Endothelial cell of umbilical vein (primary cell): ENCODE measurements around the gene SLC25A26. TPM values are rescaled to one million over a fixed set of nuclear protein-coding genes. Genes with fewer than 3 reads are reported as not detected.

Experiments used
- BruUV-seq: library from RNA; stranded (reverse); fragments of 400-500 nt; replicated peaks from 2 replicates; lab custom pipeline; 2021; lab: Mats Ljungman, UMichigan
- CTCF ChIA-PET: fragments of 300-600, 350-600 bp; sonication (Branson Sonifier 250); formaldehyde crosslinking; loops from one replicate; lab custom pipeline; 2021; ENCODE audit warnings: antibody characterized with exemption, inconsistent platforms; lab: Charles Lee
- POLR2A ChIA-PET: fragments of 300-600, 350-600 bp; sonication (Branson Sonifier 250); formaldehyde crosslinking; loops from one replicate; lab custom pipeline; 2021; ENCODE audit warnings: antibody characterized with exemption, inconsistent platforms; lab: Charles Lee
- DNase-seq: peaks from one replicate; pipeline ENCODE4 v3.0.0-alpha.2; 2011; ENCODE audit warnings: low read depth, low spot score
- FAIRE-seq: peaks from 2 replicates; lab custom pipeline; 2011; peaks lifted over from hg19 to GRCh38; lab: Jason Lieb, UNC
- H2AFZ ChIP-seq: 2 replicates; pipeline ENCODE4 v1.6.0; 2012; ENCODE audit warnings: low read depth, low read length, control low read depth, inconsistent platforms
- H3K27ac ChIP-seq: 2 replicates; pipeline ENCODE4 v1.5.1; 2011; ENCODE audit warnings: low read depth, mild to moderate bottlenecking, control low read depth, low read length, moderate library complexity; ENCODE audit not compliant: insufficient read depth
- H3K27me3 ChIP-seq, 2 experiments: 2 replicates each; pipeline versions ENCODE4 v1.6.0 to v1.6.1; 2011; ENCODE audit warnings: low read length in 2 of 2, mixed read lengths in 1 of 2; ENCODE audit not compliant: control insufficient read depth in 2 of 2, insufficient read depth in 2 of 2
- H3K36me3 ChIP-seq, 2 experiments: 2 replicates in 1 of 2; 3 replicates in 1 of 2; pipeline ENCODE4 v1.5.1; 2011; ENCODE audit warnings: low read length in 2 of 2, mild to moderate bottlenecking in 1 of 2, moderate library complexity in 1 of 2; ENCODE audit not compliant: control insufficient read depth in 2 of 2, insufficient read depth in 2 of 2; ENCODE audit errors: extremely low read depth in 1 of 2
- H3K4me1 ChIP-seq: 3 replicates; pipeline ENCODE4 v1.5.1; 2011; ENCODE audit warnings: mild to moderate bottlenecking, low read length; ENCODE audit not compliant: control insufficient read depth, insufficient read depth; ENCODE audit errors: extremely low read depth
- H3K4me2 ChIP-seq: 2 replicates; pipeline ENCODE4 v1.6.1; 2011; ENCODE audit warnings: low read length, control low read depth, mixed read lengths; ENCODE audit not compliant: insufficient read depth
- H3K4me3 ChIP-seq, 3 experiments: fragments of 200-600 bp in 1 of 3; sonication (generic), shearing (Covaris generic) in 1 of 3; replicated peaks in 1 of 3; 2 replicates each; pipeline ENCODE4 v1.5.1; 2011 to 2016; ENCODE audit warnings: control low read depth in 3 of 3, low read length in 3 of 3, mild to moderate bottlenecking in 2 of 3, inconsistent platforms in 1 of 3, low read depth in 1 of 3, moderate library complexity in 1 of 3; ENCODE audit not compliant: insufficient read depth in 1 of 3
- H3K79me2 ChIP-seq: 2 replicates; pipeline ENCODE4 v1.6.0; 2012; ENCODE audit warnings: low read length, inconsistent platforms; ENCODE audit not compliant: control insufficient read depth, insufficient read depth
- H3K9ac ChIP-seq: replicated peaks from 2 replicates; pipeline ENCODE3; 2011; ENCODE audit warnings: low read length, control low read depth; ENCODE audit not compliant: insufficient read depth; ENCODE audit errors: extremely low read depth
- H3K9me1 ChIP-seq: replicated peaks from 3 replicates; pipeline ENCODE4 v1.6.0; 2011; ENCODE audit warnings: mild to moderate bottlenecking, low read length; ENCODE audit not compliant: control insufficient read depth, insufficient read depth; ENCODE audit errors: extremely low read depth
- H3K9me3 ChIP-seq: replicated peaks from 2 replicates; pipeline ENCODE4 v1.5.1; 2012; ENCODE audit warnings: low read length, inconsistent platforms; ENCODE audit not compliant: control insufficient read depth, insufficient read depth
- H4K20me1 ChIP-seq: replicated peaks from 2 replicates; pipeline ENCODE3; 2011; ENCODE audit warnings: mild to moderate bottlenecking, low read length; ENCODE audit not compliant: control insufficient read depth, insufficient read depth; ENCODE audit errors: extremely low read depth
- EZH2 ChIP-seq: IDR thresholded peaks from 2 replicates; pipeline ENCODE4 v1.6.1; 2012; ENCODE audit warnings: borderline replicate concordance, low read depth, mild to moderate bottlenecking, moderate library complexity, low read length, inconsistent platforms; ENCODE audit not compliant: severe bottlenecking
- FOS ChIP-seq: IDR thresholded peaks from 2 replicates; pipeline ENCODE4 v1.6.1; 2011; ENCODE audit warnings: mild to moderate bottlenecking, low read length, moderate library complexity, borderline replicate concordance; ENCODE audit not compliant: insufficient read depth
- GATA2 ChIP-seq: IDR thresholded peaks from 2 replicates; pipeline ENCODE4 v1.7.0; 2011; ENCODE audit warnings: low read depth, mild to moderate bottlenecking, moderate library complexity, mixed read lengths, low read length; ENCODE audit not compliant: insufficient read length, insufficient read depth
- JUN ChIP-seq: IDR thresholded peaks from 2 replicates; pipeline ENCODE4 v1.6.1; 2011; ENCODE audit warnings: borderline replicate concordance, low read depth; ENCODE audit not compliant: insufficient read length, insufficient read depth
- MYC ChIP-seq: IDR thresholded peaks from one replicate; pipeline ENCODE4 v1.6.1; 2011; ENCODE audit warnings: mild to moderate bottlenecking, low read depth, low read length
- POLR2A ChIP-seq: IDR thresholded peaks from 2 replicates; pipeline ENCODE4 v1.6.1; 2012; ENCODE audit warnings: low read depth, mild to moderate bottlenecking, control low read depth, low read length
- POLR2AphosphoS5 ChIP-seq: IDR thresholded peaks from 2 replicates; pipeline ENCODE4 v1.6.1; 2012; ENCODE audit warnings: low read depth, mild to moderate bottlenecking, control low read depth, low read length, moderate library complexity; ENCODE audit not compliant: insufficient read depth
- dilution Hi-C: fragments of 300-500 bp; cut with MboI; formaldehyde crosslinking; loops from one replicate; pipeline ENCODE4 v1.15.0; 2019; ENCODE audit warnings: low sequenced_read_pairs; ENCODE audit not compliant: extremely low pct_ligation_motif_present
- intact Hi-C: fragments of 100-400 bp; cut with micrococcal nuclease; formaldehyde crosslinking; loops from one replicate; pipeline ENCODE4 v1.10.0; 2022
- polyA plus RNA-seq, 4 experiments: library from polyadenylated mRNA; depleted of rRNA in 3 of 4; stranded (reverse) in 3 of 4; unstranded in 1 of 4; fragments of >200 nt; gene quantifications; 2 replicates each; pipeline versions ENCODE4 v1.2.1 to v1.2.3, GENCODE V29; 2011 to 2012; ENCODE audit warnings: missing spikeins in 1 of 4
- total RNA-seq: library from RNA; stranded (reverse); gene quantifications from 2 replicates; pipeline ENCODE4 v1.2.3, GENCODE V29; 2021
- TF ChIP-seq, protein P1 (sequence below): IDR thresholded peaks from 2 replicates; pipeline ENCODE4 v1.6.1; 2011; ENCODE audit not compliant: insufficient read depth, insufficient read length
- TF ChIP-seq, protein P2 (sequence below), 2 donors: IDR thresholded peaks; 1 replicate in 1 of 2; 2 replicates in 1 of 2; pipeline ENCODE4 v1.5.1; 2011; ENCODE audit warnings: low read length in 2 of 2, mild to moderate bottlenecking in 2 of 2, moderate library complexity in 2 of 2, control low read depth in 1 of 2, inconsistent platforms in 1 of 2, low read depth in 1 of 2; ENCODE audit not compliant: insufficient read depth in 1 of 2; ENCODE audit errors: extremely low read depth in 1 of 2

Gene SLC25A26
- total and polyA plus RNA-seq, 2 donors (not counting 3 experiments of a cell fraction or from before 2014, with no cell fraction given) = 11.8 to 23.5 TPM

DNA sequence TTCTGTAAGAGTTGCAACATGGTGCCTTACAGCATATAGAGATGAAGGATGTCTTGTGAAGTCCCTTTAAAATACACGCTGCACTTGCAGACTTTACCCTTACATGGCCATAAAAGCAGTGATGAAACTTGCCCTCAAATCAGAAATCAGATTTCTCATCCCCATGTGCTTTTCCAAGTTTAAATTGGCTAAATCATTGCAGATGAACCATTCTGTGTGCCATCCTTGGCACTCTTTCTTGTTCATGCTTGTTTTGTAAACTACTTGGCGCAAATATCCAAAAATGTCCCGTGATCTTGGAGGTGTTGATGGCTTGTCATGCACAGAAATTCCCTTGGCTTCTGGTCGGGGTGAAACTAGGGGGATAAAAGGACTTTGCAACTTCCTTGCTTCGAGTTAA is 144.3 kb downstream of the SLC25A26 start:
- Histone ChIP-seq H4K20me1 (no peaks in the 10 kb centered on the region), H3K79me2 (no peaks in the 10 kb centered on the region), H2AFZ (no peak overlapping the region), H3K36me3 (no peaks in the 10 kb centered on the region), H3K9me1 (no peaks in the 10 kb centered on the region), H3K4me3 (no peak overlapping the region), H3K4me2 (no peak overlapping the region), H3K9ac (no peak overlapping the region), H3K9me3 (no peaks in the 10 kb centered on the region), H3K27me3 (no peaks in the 10 kb centered on the region), H3K4me1 (no peaks in the 10 kb centered on the region), H3K27ac (no peak overlapping the region)
- ChIA-PET POLR2A (no interaction called here), CTCF (no interaction called here)
- dilution Hi-C loops = no loop called here
- FAIRE-seq = no peak
- no peak for DNase-seq
- TF ChIP-seq GATA2 = no peak
- no peak for TF ChIP-seq POLR2AphosphoS5
- no peak for TF ChIP-seq FOS
- TF ChIP-seq POLR2A = no peak
- TF ChIP-seq, protein P1, sequence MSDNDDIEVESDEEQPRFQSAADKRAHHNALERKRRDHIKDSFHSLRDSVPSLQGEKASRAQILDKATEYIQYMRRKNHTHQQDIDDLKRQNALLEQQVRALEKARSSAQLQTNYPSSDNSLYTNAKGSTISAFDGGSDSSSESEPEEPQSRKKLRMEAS = no peak
- TF ChIP-seq JUN = no peak
- TF ChIP-seq MYC = no peak
- no peak for TF ChIP-seq EZH2
- TF ChIP-seq, protein P2, sequence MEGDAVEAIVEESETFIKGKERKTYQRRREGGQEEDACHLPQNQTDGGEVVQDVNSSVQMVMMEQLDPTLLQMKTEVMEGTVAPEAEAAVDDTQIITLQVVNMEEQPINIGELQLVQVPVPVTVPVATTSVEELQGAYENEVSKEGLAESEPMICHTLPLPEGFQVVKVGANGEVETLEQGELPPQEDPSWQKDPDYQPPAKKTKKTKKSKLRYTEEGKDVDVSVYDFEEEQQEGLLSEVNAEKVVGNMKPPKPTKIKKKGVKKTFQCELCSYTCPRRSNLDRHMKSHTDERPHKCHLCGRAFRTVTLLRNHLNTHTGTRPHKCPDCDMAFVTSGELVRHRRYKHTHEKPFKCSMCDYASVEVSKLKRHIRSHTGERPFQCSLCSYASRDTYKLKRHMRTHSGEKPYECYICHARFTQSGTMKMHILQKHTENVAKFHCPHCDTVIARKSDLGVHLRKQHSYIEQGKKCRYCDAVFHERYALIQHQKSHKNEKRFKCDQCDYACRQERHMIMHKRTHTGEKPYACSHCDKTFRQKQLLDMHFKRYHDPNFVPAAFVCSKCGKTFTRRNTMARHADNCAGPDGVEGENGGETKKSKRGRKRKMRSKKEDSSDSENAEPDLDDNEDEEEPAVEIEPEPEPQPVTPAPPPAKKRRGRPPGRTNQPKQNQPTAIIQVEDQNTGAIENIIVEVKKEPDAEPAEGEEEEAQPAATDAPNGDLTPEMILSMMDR (IDR thresholded peaks at IDR 0.05; ENCODE audit: extremely low read depth in 1 of 2, insufficient read depth in 1 of 2, low read depth in 1 of 2, low read length in 2 of 2) = no peak
- BruUV-seq = no TSS peak
- intact Hi-C loops = no loop called here
